Loucy (cell line): ENCODE data around the gene AHI1.

Experiments used
- CTCF ChIP-seq: fragments of 200-600 bp; sonication (generic); conservative IDR thresholded peaks from 2 replicates; pipeline ENCODE4 v1.5.1; 2014; ENCODE audit warnings: mild to moderate bottlenecking, antibody characterized with exemption, low read length
- EZH2phosphoT487 ChIP-seq: fragments of 200-600 bp; IDR thresholded peaks from 2 replicates; pipeline ENCODE4 v1.6.1; 2018; ENCODE audit warnings: antibody characterized with exemption, mild to moderate bottlenecking, moderate library complexity, borderline replicate concordance

GRCh38 chr6:135434991-135435390 lies 62.5 kb downstream of the AHI1 start:
- no peak for TF ChIP-seq CTCF
- no peak for TF ChIP-seq EZH2phosphoT487
